Activated naive CD8-positive, alpha-beta T cell treated with anti-CD3 and anti-CD28 coated beads, Interleukin-2, amount 50 U/mL, for 24 hours (primary cell): ENCODE measurements around the gene FAM171A2.

Source experiments
- ATAC-seq: fragments of 150-1000 bp; cut with Tn5 transposase; one replicate; pipeline ENCODE4 v1.10.0; 2021
- DNase-seq: peaks from one replicate; pipeline ENCODE4 v3.0.0; 2021
- H3K27ac Mint-ChIP-seq: one replicate; pipeline ENCODE4 v1.8.0; 2021; ENCODE audit warnings: mild to moderate bottlenecking, mixed read lengths
- H3K27me3 Mint-ChIP-seq: one replicate; pipeline ENCODE4 v1.8.0; 2021; ENCODE audit warnings: mixed read lengths
- H3K36me3 Mint-ChIP-seq: one replicate; pipeline ENCODE4 v1.8.0; 2021; ENCODE audit warnings: low read depth, mixed read lengths
- H3K4me1 Mint-ChIP-seq: one replicate; pipeline ENCODE4 v1.8.0; 2021; ENCODE audit warnings: mixed read lengths
- H3K4me3 Mint-ChIP-seq: one replicate; pipeline ENCODE4 v1.8.0; 2021; ENCODE audit warnings: mild to moderate bottlenecking, moderate library complexity, mixed read lengths
- H3K9me3 Mint-ChIP-seq: one replicate; pipeline ENCODE4 v1.8.0; 2021; ENCODE audit warnings: mixed read lengths

Gene FAM171A2

GRCh38 chr17:44359458-44360143 is 4.1 kb downstream of the FAM171A2 start:
- no peak overlapping the region for H3K4me3 Mint-ChIP-seq
- no peaks in the 10 kb centered on the region for H3K4me1 Mint-ChIP-seq
- peaks cover 9% of the 10 kb centered on the region for H3K27me3 Mint-ChIP-seq
- no peaks in the 10 kb centered on the region for H3K9me3 Mint-ChIP-seq
- H3K27ac Mint-ChIP-seq, result no peak overlapping the region
- no peaks in the 10 kb centered on the region for H3K36me3 Mint-ChIP-seq
- ATAC-seq (no peak), DNase-seq (no peak)

DNA sequence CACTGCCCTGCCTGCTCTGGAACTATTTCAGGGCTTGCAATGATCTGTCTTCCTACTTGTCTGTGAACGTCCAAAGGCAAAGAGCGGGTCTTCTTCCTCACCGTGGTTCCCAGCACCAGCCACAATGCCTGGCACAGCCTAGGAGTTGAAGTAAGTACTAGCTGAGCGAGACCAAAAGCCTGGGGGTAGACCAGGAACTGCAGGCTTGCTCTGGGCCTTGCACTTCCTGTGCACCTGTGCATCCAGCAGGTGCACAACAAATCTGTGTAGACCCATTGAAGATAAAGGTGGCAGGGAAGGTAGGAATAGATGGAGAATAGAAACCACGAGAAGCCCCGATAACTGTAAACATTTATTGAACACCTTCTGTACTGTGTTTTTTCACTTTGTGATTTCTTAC is 4.6 kb downstream of the FAM171A2 start:
- Mint-ChIP-seq H3K36me3 (no peaks in the 10 kb centered on the region), H3K4me1 (no peaks in the 10 kb centered on the region), H3K4me3 (no peak overlapping the region), H3K27ac (no peak overlapping the region), H3K27me3 (peaks cover 6% of the 10 kb centered on the region), H3K9me3 (no peaks in the 10 kb centered on the region)
- no peak for ATAC-seq
- DNase-seq, result no peak

DNA sequence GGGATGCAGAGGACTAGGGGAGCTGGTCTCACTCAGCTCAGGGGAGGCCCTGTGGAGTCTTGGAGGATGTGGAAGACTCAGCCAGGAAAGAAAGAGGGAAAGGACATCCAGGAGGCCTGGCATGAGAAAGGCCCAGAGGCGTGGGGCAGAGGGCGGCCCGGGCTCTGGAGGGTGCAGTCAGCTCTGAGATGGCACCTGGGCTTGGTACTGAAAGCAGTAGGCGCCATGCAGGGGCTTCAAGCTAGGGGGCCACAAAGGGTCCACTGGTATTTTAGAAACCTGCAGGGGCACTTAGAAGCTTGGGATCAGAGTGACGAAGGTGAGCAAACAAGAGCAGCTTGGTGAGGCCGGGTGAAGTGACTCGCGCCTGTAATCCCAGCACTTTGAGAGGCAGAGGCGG is 5.6 kb downstream of the FAM171A2 start:
- no peak overlapping the region for H3K27ac Mint-ChIP-seq
- H3K27me3 Mint-ChIP-seq, result peaks cover 6% of the 10 kb centered on the region
- H3K9me3 Mint-ChIP-seq, result no peaks in the 10 kb centered on the region
- ATAC-seq (no peak), DNase-seq (no peak)
- no peak overlapping the region for H3K4me3 Mint-ChIP-seq
- H3K4me1 Mint-ChIP-seq, result no peaks in the 10 kb centered on the region
- H3K36me3 Mint-ChIP-seq, result no peaks in the 10 kb centered on the region

DNA sequence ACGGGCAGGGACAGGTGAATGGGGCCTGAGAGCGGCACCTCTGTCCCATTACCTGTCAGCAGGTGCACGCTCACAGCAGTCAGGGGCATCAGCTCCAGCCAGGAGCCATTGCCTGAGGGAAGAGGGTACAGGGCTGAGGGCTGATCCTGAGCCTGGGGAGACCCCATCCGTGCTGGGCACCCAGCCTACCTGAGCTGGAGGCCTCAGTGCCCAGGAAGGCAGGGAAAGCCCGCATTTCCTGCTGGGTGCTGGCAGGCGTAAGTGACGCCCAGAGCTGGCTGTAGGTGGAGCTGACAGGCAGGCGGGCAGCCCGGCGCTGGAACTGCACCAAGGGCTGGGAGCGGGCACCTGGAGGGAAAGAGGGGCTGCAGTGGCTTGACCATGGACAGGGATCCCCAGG is 7.4 kb downstream of the FAM171A2 start:
- ATAC-seq, result no peak
- DNase-seq, result no peak
- H3K4me3 Mint-ChIP-seq, result no peak overlapping the region
- H3K27me3 Mint-ChIP-seq, result peaks cover under 1% of the 10 kb centered on the region
- no peaks in the 10 kb centered on the region for H3K36me3 Mint-ChIP-seq
- H3K27ac Mint-ChIP-seq, result no peak overlapping the region
- no peaks in the 10 kb centered on the region for H3K9me3 Mint-ChIP-seq
- H3K4me1 Mint-ChIP-seq, result no peaks in the 10 kb centered on the region

GRCh38 chr17:44355642-44356099 is 8.0 kb downstream of the FAM171A2 start:
- Mint-ChIP-seq H3K4me1 (peaks cover under 1% of the 10 kb centered on the region), H3K4me3 (no peak overlapping the region), H3K27ac (no peak overlapping the region), H3K9me3 (no peaks in the 10 kb centered on the region), H3K27me3 (no peaks in the 10 kb centered on the region), H3K36me3 (no peaks in the 10 kb centered on the region)
- DNase-seq (no peak), ATAC-seq (no peak)

DNA sequence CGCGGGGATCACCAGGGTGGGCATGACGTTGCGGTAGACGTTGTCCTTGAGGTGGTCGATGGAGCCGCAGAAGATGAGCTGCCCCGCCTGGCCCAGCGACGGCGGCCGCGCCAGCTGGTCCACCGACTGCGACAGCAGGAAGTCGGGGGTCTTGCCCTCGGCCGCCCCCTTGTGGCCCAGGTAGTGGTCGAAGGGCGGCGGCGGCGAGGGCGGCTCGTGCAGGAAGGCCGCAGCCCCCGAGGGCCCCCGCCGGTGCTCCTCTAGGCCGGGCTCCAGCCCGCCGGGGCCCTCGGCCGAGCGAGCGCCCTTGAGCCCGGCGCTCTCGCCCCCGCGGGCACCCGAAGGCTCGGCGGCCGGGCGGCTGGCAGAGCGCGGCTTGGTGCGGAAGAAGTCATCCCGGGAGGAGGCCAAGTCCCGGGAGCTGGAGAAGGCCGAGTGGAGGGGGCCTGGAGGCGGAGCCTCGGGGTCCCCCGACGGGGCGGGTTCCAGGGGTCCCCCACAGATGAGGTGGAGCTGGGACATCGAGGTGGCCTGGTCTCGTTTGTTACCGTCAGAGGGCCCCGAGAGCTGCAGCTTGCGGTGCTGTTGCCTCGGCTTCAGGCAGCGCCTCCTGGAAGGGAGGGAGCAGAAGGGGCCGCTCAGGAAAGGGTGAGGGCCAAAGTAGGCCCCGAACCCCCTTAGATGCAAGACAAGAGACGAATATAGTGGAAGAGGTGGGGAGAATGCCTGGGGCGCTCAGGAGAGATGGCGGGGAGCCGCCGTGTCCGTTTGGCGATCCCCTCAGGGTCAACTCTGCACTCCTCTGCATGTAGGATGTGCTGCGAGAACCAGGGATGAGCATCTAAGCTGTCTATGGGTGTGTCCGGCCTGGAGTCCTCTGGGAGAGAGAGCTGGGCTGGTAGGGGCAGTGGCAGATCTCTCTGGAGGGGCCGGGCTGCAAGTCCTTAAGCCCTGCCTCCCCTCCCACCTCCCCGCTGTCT is 8.8 kb downstream of the FAM171A2 start:
- H3K4me3 Mint-ChIP-seq, result peak overlapping the region; percentile 52
- peaks cover 2% of the 10 kb centered on the region for H3K4me1 Mint-ChIP-seq
- ATAC-seq, result no peak
- H3K27ac Mint-ChIP-seq, result no peak overlapping the region
- H3K9me3 Mint-ChIP-seq, result no peaks in the 10 kb centered on the region
- peak; percentile 75 for DNase-seq
- H3K27me3 Mint-ChIP-seq, result no peaks in the 10 kb centered on the region
- H3K36me3 Mint-ChIP-seq, result no peaks in the 10 kb centered on the region

DNA sequence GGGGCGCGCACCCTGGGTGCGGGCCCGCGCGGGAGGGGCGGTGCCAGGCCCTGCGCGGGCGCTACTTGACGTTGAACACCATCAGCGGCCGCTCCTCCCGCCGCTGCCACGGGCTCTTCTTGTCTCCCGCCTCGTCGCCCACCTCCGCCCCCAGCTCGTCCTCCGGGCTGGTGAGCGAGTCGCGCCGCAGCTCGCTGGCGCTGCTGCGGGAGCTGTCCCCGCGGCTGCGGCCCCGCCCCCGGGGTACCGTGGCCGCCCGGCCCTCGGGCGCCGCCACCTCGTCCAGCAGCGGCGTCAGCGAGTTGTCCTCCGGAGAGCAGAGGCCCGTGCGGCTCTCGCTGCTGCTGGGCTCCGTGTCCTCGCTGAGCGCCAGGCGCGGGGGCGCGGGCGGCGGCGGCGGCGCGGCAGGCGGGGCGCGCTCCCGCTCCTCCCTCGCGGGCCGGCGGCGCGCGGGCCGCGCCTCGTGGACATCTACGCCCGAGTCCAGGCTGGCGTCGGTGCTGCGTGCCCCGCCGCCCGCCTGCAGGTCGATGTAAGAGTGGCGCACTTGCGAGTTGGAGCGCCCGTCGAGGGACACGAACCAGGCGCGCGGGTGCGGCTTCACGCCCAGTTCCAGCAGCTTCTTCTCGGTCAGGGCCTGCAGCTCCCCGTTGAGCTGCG is 9.9 kb downstream of the FAM171A2 start:
- ATAC-seq, result no peak

GRCh38 chr17:44352828-44353671 is 10.6 kb downstream of the FAM171A2 start:
- H3K9me3 Mint-ChIP-seq, result no peaks in the 10 kb centered on the region
- ATAC-seq (no peak), DNase-seq (no peak)
- H3K36me3 Mint-ChIP-seq, result no peaks in the 10 kb centered on the region
- no peak overlapping the region for H3K4me3 Mint-ChIP-seq
- no peaks in the 10 kb centered on the region for H3K27me3 Mint-ChIP-seq
- peaks cover 5% of the 10 kb centered on the region for H3K4me1 Mint-ChIP-seq
- no peak overlapping the region for H3K27ac Mint-ChIP-seq

More for the DNA sequence above, 9.9 kb downstream of the FAM171A2 start:
- Mint-ChIP-seq H3K9me3 (no peaks in the 10 kb centered on the region), H3K4me1 (peaks cover 2% of the 10 kb centered on the region), H3K27ac (no peak overlapping the region), H3K4me3 (peak overlapping the region; percentile 42), H3K36me3 (no peaks in the 10 kb centered on the region), H3K27me3 (no peaks in the 10 kb centered on the region)
- peak; percentile 20 for DNase-seq

GRCh38 chr17:44351961-44352827 is 11.5 kb downstream of the FAM171A2 start:
- no peak overlapping the region for H3K27ac Mint-ChIP-seq
- H3K9me3 Mint-ChIP-seq, result no peaks in the 10 kb centered on the region
- no peaks in the 10 kb centered on the region for H3K36me3 Mint-ChIP-seq
- no peaks in the 10 kb centered on the region for H3K27me3 Mint-ChIP-seq
- H3K4me1 Mint-ChIP-seq, result peaks cover 5% of the 10 kb centered on the region
- ATAC-seq, result no peak
- no peak overlapping the region for H3K4me3 Mint-ChIP-seq
- no peak for DNase-seq

GRCh38 chr17:44351464-44351863 is 12.2 kb downstream of the FAM171A2 start:
- no peak overlapping the region for H3K4me3 Mint-ChIP-seq
- peaks cover 5% of the 10 kb centered on the region for H3K4me1 Mint-ChIP-seq
- no peaks in the 10 kb centered on the region for H3K27me3 Mint-ChIP-seq
- no peak overlapping the region for H3K27ac Mint-ChIP-seq
- ATAC-seq, result no peak
- no peak for DNase-seq
- H3K9me3 Mint-ChIP-seq, result no peaks in the 10 kb centered on the region
- no peaks in the 10 kb centered on the region for H3K36me3 Mint-ChIP-seq

- Mint-ChIP-seq H3K36me3 (no peaks in the 10 kb centered on the region), H3K4me1 (peaks cover 9% of the 10 kb centered on the region), H3K9me3 (no peaks in the 10 kb centered on the region), H3K27me3 (no peaks in the 10 kb centered on the region), H3K4me3 (no peak overlapping the region), H3K27ac (no peak overlapping the region)
- DNase-seq (peak; percentile 82), ATAC-seq (peak; percentile 65)
Observed at GRCh38 chr17:44350733-44351226, 12.9 kb downstream of the FAM171A2 start.

DNA sequence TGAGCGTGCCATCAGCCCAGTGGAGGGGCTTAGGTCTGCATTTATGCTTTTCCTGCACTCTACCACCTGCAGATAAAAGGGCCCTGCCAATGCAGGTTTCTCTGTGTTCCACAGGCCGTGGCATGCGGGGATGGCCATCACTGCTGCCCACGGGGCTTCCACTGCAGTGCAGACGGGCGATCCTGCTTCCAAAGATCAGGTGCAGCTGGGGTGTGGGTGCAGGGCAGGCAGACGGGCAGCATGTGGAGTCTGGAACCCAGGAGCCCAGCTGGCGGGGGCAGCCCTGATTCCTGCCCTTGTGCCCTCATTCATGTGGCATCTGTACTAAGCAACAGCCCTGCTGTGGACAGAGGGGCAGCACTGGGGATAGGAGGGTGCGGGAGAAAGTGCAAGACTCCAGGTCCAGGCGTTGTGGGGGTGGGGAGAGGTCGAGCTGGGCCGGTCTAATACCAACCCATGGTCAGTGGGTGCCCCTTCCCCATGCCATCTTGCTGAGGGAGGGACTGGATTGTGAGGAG is 14.0 kb downstream of the FAM171A2 start:
- Mint-ChIP-seq H3K9me3 (no peaks in the 10 kb centered on the region), H3K27ac (no peak overlapping the region), H3K4me1 (peaks cover 16% of the 10 kb centered on the region), H3K27me3 (peaks cover 2% of the 10 kb centered on the region), H3K36me3 (no peaks in the 10 kb centered on the region), H3K4me3 (no peak overlapping the region)
- no peak for DNase-seq
- ATAC-seq, result no peak

GRCh38 chr17:44348988-44349364 is 14.7 kb downstream of the FAM171A2 start:
- DNase-seq, result no peak

More at GRCh38 chr17:44348988-44349364, 14.7 kb downstream of the FAM171A2 start:
- no peak for ATAC-seq
- H3K9me3 Mint-ChIP-seq, result no peaks in the 10 kb centered on the region
- H3K4me1 Mint-ChIP-seq, result peaks cover 20% of the 10 kb centered on the region
- no peak overlapping the region for H3K4me3 Mint-ChIP-seq
- H3K27me3 Mint-ChIP-seq, result peaks cover 2% of the 10 kb centered on the region
- H3K27ac Mint-ChIP-seq, result no peak overlapping the region
- no peaks in the 10 kb centered on the region for H3K36me3 Mint-ChIP-seq
